H9 (cell line): ENCODE measurements around the gene IPO11. TPM values are rescaled to one million over a fixed set of nuclear protein-coding genes. Genes with fewer than 3 reads are reported as not detected.

Source experiments
- DNase-seq: peaks from one replicate; pipeline ENCODE4 v3.0.0-alpha.2; 2017
- H2AFZ ChIP-seq: one replicate; pipeline ENCODE4 v1.6.1; 2013; ENCODE audit warnings: mild to moderate bottlenecking, low read length, control low read depth, moderate library complexity
- H2AK5ac ChIP-seq: 2 replicates; pipeline ENCODE4 v1.6.1; 2013; ENCODE audit warnings: low read length, control low read depth, mixed read lengths; ENCODE audit not compliant: insufficient read length
- H2BK120ac ChIP-seq: one replicate; pipeline ENCODE4 v1.6.1; 2013; ENCODE audit warnings: low read depth, mild to moderate bottlenecking, low read length, control low read depth, inconsistent platforms; ENCODE audit not compliant: poor library complexity, severe bottlenecking
- H2BK12ac ChIP-seq: 2 replicates; pipeline ENCODE4 v1.6.1; 2013; ENCODE audit warnings: low read length, control low read depth, mixed read lengths, low read depth; ENCODE audit not compliant: insufficient read length
- H2BK15ac ChIP-seq: 2 replicates; pipeline ENCODE4 v1.6.1; 2013; ENCODE audit warnings: low read depth, low read length, control low read depth
- H2BK20ac ChIP-seq: one replicate; pipeline ENCODE4 v1.6.1; 2013; ENCODE audit warnings: low read depth, mild to moderate bottlenecking, low read length, control low read depth, inconsistent platforms; ENCODE audit not compliant: poor library complexity, severe bottlenecking
- H2BK5ac ChIP-seq: 2 replicates; pipeline ENCODE4 v1.6.1; 2013; ENCODE audit warnings: low read length, control low read depth, mixed read lengths; ENCODE audit not compliant: insufficient read length
- H3K14ac ChIP-seq: 2 replicates; pipeline ENCODE4 v1.6.1; 2013; ENCODE audit warnings: low read length, control low read depth; ENCODE audit not compliant: insufficient read depth
- H3K18ac ChIP-seq: 2 replicates; pipeline ENCODE4 v1.6.1; 2013; ENCODE audit warnings: low read depth, mild to moderate bottlenecking, mixed read lengths, low read length, control low read depth; ENCODE audit not compliant: insufficient read length
- H3K23ac ChIP-seq: 2 replicates; pipeline ENCODE4 v1.6.1; 2013; ENCODE audit warnings: low read length, control low read depth, mixed read lengths, low read depth; ENCODE audit not compliant: insufficient read length
- H3K23me2 ChIP-seq: 2 replicates; pipeline ENCODE4 v1.6.1; 2013; ENCODE audit warnings: low read depth, mild to moderate bottlenecking, mixed read lengths, low read length, control low read depth; ENCODE audit not compliant: insufficient read length, poor library complexity, severe bottlenecking
- H3K27ac ChIP-seq: 2 replicates; pipeline ENCODE4 v1.5.1; 2013; ENCODE audit warnings: low read length, control low read depth, mixed read lengths, low read depth; ENCODE audit not compliant: insufficient read length
- H3K27me3 ChIP-seq: 2 replicates; pipeline ENCODE4 v1.6.1; 2013; ENCODE audit warnings: low read length, control low read depth, inconsistent platforms; ENCODE audit not compliant: insufficient read depth
- H3K4ac ChIP-seq: 2 replicates; pipeline ENCODE4 v1.6.1; 2013; ENCODE audit warnings: low read depth, mild to moderate bottlenecking, control low read depth, inconsistent platforms, low read length, moderate library complexity
- H3K4me1 ChIP-seq: 2 replicates; pipeline ENCODE4 v1.6.1; 2013; ENCODE audit warnings: low read length, control low read depth, inconsistent platforms; ENCODE audit not compliant: insufficient read depth
- H3K4me2 ChIP-seq: 2 replicates; pipeline ENCODE4 v1.6.1; 2013; ENCODE audit warnings: low read length, control low read depth, mixed read lengths; ENCODE audit not compliant: insufficient read length, insufficient read depth
- H3K56ac ChIP-seq: 2 replicates; pipeline ENCODE4 v1.6.1; 2013; ENCODE audit warnings: low read depth, mild to moderate bottlenecking, mixed read lengths, low read length, control low read depth; ENCODE audit not compliant: insufficient read length
- H3K79me1 ChIP-seq: 2 replicates; pipeline ENCODE4 v1.6.1; 2013; ENCODE audit warnings: low read depth, mild to moderate bottlenecking, moderate library complexity, low read length, control low read depth, inconsistent platforms; ENCODE audit not compliant: insufficient read depth, poor library complexity, severe bottlenecking
- H3K79me2 ChIP-seq: 2 replicates; pipeline ENCODE4 v1.6.1; 2013; ENCODE audit warnings: low read length, control low read depth, inconsistent platforms; ENCODE audit not compliant: insufficient read depth
- H3K9ac ChIP-seq: 2 replicates; pipeline ENCODE4 v1.6.1; 2013; ENCODE audit warnings: low read length, control low read depth, mixed read lengths; ENCODE audit not compliant: insufficient read length; ENCODE audit errors: extremely low read depth
- H3K9me3 ChIP-seq: one replicate; pipeline ENCODE4 v1.6.1; 2013; ENCODE audit warnings: low read depth, low read length, inconsistent platforms; ENCODE audit not compliant: control insufficient read depth
- H3T11ph ChIP-seq: one replicate; pipeline ENCODE4 v1.6.1; 2013; ENCODE audit warnings: mild to moderate bottlenecking, low read length, control low read depth, inconsistent platforms
- H4K20me1 ChIP-seq: one replicate; pipeline ENCODE4 v1.6.1; 2013; ENCODE audit not compliant: control insufficient read depth, insufficient read length, insufficient read depth
- H4K5ac ChIP-seq: 2 replicates; pipeline ENCODE4 v1.6.1; 2013; ENCODE audit warnings: low read depth, mild to moderate bottlenecking, mixed read lengths, low read length, control low read depth; ENCODE audit not compliant: insufficient read length
- H4K8ac ChIP-seq: replicated peaks from 2 replicates; pipeline ENCODE4 v1.6.1; 2013; ENCODE audit warnings: low read length, control low read depth, mixed read lengths, low read depth; ENCODE audit not compliant: insufficient read length
- H4K91ac ChIP-seq: 2 replicates; pipeline ENCODE4 v1.6.1; 2013; ENCODE audit warnings: low read depth, mild to moderate bottlenecking, moderate library complexity, mixed read lengths, low read length, control low read depth; ENCODE audit not compliant: insufficient read length
- H3K27ac Mint-ChIP-seq, 3 experiments: 2 replicates in 2 of 3; 3 replicates in 1 of 3; pipeline ENCODE4 v1.8.0; 2020 to 2021; ENCODE audit warnings: mixed read lengths in 3 of 3, mild to moderate bottlenecking in 1 of 3, moderate library complexity in 1 of 3
- H3K27me3 Mint-ChIP-seq: 2 replicates; pipeline ENCODE4 v1.8.0; 2021; ENCODE audit warnings: low read depth, mild to moderate bottlenecking, moderate library complexity, mixed read lengths
- H3K36me3 Mint-ChIP-seq, 3 experiments: 2 replicates in 2 of 3; 3 replicates in 1 of 3; pipeline ENCODE4 v1.8.0; 2020 to 2021; ENCODE audit warnings: low read depth in 3 of 3, mixed read lengths in 3 of 3; ENCODE audit not compliant: insufficient read depth in 1 of 3
- H3K4me1 Mint-ChIP-seq, 2 experiments: 2 replicates each; pipeline ENCODE4 v1.8.0; 2020; ENCODE audit warnings: mixed read lengths in 2 of 2
- H3K4me3 Mint-ChIP-seq, 2 experiments: 2 replicates in 1 of 2; 3 replicates in 1 of 2; pipeline ENCODE4 v1.8.0; 2020 to 2021; ENCODE audit warnings: mild to moderate bottlenecking in 2 of 2, mixed read lengths in 2 of 2, moderate library complexity in 1 of 2
- H3K9me3 Mint-ChIP-seq, 2 experiments: 2 replicates in 1 of 2; 3 replicates in 1 of 2; pipeline ENCODE4 v1.8.0; 2020; ENCODE audit warnings: mild to moderate bottlenecking in 2 of 2, mixed read lengths in 2 of 2, moderate library complexity in 1 of 2
- WGBS: extraction: QIAGEN DNeasy Blood & Tissue Kit; methylation state at CpG from one replicate; pipeline ENCODE4 v1.1.7; 2013; ENCODE audit warnings: missing lambda C conversion rate, low lambda C conversion rate, mixed read lengths; ENCODE audit not compliant: insufficient read length; ENCODE audit errors: extremely low coverage; 5-methylcytosine and 5-hydroxymethylcytosine counted together
- total RNA-seq: library from RNA; stranded (reverse); gene quantifications from 2 replicates; pipeline ENCODE4 v1.2.1, GENCODE V29; 2021
- TF ChIP-seq, protein P1 (sequence below): fragments of 200-600 bp; sonication (generic); conservative IDR thresholded peaks from 3 replicates; pipeline ENCODE4 v1.8.0; 2021; ENCODE audit warnings: antibody characterized with exemption, mild to moderate bottlenecking

Gene IPO11
- total RNA-seq, 1 experiment from 2014 or later, result 63.0 TPM

DNA sequence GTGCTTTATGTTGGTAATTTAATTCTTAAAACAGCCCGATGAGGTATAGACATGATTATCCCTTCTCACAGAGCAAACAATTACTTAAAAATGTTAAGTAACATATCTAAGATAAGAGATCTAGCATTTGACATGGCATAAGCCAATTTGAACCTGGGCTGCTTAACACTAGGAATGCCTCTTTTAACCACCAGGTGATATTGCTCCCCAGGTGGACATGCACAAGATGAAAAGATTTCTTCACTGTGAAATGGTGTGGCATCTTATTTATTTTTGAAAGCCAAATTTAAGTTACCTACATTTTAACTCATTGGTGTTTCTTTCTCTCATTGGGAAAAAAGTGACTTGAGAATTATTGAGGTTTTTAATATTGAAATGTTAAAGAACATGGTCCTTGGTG is 150.3 kb downstream of the IPO11 start:
- WGBS, result no CpG with 5 or more reads among the region's 1 CpG
- Mint-ChIP-seq H3K4me1 (peaks cover 4 to 9% of the 10 kb centered on the region in 2 experiments), H3K36me3 (peaks cover 26 to 45% (median 38%) of the 10 kb centered on the region in 3 experiments), H3K27me3 (no peaks in the 10 kb centered on the region), H3K27ac (0 out of 7 replicates have a peak overlapping the region, but pooled peaks of 1 of the 3 experiments have one; percentile 35), H3K4me3 (no peak overlapping the region), H3K9me3 (peaks cover 10 to 14% of the 10 kb centered on the region in 2 experiments)
- Histone ChIP-seq H3K14ac (no peak overlapping the region), H3K4me2 (no peak overlapping the region), H2BK15ac (no peak overlapping the region), H3K23me2 (no peaks in the 10 kb centered on the region), H3K79me2 (no peaks in the 10 kb centered on the region), H3K4ac (no peak overlapping the region), H3T11ph (no peak overlapping the region), H3K18ac (no peak overlapping the region), H2BK5ac (no peak overlapping the region), H2BK20ac (no peak overlapping the region), H3K27me3 (no peaks in the 10 kb centered on the region), H3K9ac (no peak overlapping the region), H2AFZ (no peak overlapping the region), H3K9me3 (no peaks in the 10 kb centered on the region), H4K20me1 (no peaks in the 10 kb centered on the region), H2BK12ac (no peak overlapping the region), H4K5ac (no peak overlapping the region), H2BK120ac (no peak overlapping the region), H4K8ac (no peak overlapping the region), H3K23ac (no peak overlapping the region), H3K4me1 (peaks cover 3% of the 10 kb centered on the region; the same call in 1 of the 2 replicates), H3K79me1 (no peaks in the 10 kb centered on the region), H2AK5ac (no peak overlapping the region), H3K27ac (no peak overlapping the region), H4K91ac (no peak overlapping the region), H3K56ac (no peak overlapping the region)
- DNase-seq, result no peak
- TF ChIP-seq, protein P1, sequence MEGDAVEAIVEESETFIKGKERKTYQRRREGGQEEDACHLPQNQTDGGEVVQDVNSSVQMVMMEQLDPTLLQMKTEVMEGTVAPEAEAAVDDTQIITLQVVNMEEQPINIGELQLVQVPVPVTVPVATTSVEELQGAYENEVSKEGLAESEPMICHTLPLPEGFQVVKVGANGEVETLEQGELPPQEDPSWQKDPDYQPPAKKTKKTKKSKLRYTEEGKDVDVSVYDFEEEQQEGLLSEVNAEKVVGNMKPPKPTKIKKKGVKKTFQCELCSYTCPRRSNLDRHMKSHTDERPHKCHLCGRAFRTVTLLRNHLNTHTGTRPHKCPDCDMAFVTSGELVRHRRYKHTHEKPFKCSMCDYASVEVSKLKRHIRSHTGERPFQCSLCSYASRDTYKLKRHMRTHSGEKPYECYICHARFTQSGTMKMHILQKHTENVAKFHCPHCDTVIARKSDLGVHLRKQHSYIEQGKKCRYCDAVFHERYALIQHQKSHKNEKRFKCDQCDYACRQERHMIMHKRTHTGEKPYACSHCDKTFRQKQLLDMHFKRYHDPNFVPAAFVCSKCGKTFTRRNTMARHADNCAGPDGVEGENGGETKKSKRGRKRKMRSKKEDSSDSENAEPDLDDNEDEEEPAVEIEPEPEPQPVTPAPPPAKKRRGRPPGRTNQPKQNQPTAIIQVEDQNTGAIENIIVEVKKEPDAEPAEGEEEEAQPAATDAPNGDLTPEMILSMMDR, result peak; percentile 46
